ENCODE measurements around the gene MCHR2.
"Not testable (repeated sequence)": the region's sequence is repeated elsewhere in the genome, so short reads cannot be mapped to it uniquely, and the experiment has no call there.

The MCHR2 gene, protein sequence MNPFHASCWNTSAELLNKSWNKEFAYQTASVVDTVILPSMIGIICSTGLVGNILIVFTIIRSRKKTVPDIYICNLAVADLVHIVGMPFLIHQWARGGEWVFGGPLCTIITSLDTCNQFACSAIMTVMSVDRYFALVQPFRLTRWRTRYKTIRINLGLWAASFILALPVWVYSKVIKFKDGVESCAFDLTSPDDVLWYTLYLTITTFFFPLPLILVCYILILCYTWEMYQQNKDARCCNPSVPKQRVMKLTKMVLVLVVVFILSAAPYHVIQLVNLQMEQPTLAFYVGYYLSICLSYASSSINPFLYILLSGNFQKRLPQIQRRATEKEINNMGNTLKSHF

DNA sequence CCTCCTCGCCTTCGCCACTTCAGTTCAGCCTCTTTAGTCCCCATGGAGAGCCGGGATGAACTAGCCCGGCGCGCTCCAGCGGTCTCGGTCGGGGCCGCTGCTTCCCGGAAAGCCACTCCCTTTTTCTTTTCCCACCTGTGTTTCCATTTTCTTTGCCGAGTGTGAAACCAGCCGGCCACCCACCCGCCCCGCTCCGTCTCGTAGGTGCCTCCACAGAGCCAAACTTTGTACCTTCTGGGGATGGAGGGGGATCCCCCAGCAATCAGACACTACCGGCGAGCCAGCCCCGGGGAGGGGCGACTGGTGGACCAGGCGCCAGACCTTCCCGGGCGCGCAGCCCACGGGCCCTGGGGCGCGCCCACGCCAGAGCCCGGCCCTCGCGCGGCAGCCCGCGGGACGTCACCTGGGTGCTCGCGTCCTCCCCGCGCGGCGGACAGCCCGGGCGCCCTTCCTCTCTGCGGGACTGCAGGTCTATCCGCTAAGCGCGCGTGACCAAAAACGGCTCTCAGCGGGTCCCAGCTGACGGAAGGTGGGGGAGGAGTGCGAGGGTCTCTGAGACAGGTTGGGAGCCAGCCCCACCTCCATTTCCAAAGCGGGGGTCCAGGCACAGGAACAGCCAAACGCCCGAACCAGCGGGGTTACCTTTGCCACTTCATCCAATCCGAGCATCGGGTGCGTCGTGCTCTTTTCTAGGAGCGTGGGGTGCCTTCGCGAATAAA is at the start of gene MCHR2:
MCHR2 (minus strand) TSS at position 691 of the 719 bp plus-strand sequence. CDS start 38,076 bp downstream, outside the sequence.
- DNase-seq (ENCODE audit: low read depth in 2 of 2): no peak
- no peak within 1 kb of the TSS for H3K4me3 ChIP-seq (replicated peaks in 1 of 2; ENCODE audit: low read depth in 2 of 2, low read length in 2 of 2)
- TF ChIP-seq, protein P1, sequence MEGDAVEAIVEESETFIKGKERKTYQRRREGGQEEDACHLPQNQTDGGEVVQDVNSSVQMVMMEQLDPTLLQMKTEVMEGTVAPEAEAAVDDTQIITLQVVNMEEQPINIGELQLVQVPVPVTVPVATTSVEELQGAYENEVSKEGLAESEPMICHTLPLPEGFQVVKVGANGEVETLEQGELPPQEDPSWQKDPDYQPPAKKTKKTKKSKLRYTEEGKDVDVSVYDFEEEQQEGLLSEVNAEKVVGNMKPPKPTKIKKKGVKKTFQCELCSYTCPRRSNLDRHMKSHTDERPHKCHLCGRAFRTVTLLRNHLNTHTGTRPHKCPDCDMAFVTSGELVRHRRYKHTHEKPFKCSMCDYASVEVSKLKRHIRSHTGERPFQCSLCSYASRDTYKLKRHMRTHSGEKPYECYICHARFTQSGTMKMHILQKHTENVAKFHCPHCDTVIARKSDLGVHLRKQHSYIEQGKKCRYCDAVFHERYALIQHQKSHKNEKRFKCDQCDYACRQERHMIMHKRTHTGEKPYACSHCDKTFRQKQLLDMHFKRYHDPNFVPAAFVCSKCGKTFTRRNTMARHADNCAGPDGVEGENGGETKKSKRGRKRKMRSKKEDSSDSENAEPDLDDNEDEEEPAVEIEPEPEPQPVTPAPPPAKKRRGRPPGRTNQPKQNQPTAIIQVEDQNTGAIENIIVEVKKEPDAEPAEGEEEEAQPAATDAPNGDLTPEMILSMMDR (IDR thresholded peaks at IDR 0.05; ENCODE audit: low read depth, low read length): no peak

DNA sequence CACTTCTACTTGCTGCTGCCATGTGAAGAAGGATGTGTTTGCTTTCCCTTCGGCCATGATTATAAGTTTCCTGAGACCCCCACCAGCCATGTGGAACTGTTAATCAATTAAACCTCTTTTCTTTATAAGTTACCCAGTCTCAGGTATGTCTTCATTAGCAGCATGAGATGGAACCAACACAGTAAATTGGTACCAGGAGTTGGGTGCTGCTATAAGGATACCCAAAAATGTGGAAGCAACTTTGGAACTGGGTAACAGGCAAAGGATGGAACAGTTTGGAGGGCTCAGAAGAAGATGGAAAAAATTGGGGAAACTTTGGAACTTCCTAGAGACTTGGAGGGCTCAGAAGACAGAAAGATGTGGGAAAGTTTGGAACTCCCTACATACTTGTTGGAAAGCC is 44.5 kb upstream of the MCHR2 start:
- H3K4me3 ChIP-seq (replicated peaks in 1 of 2; ENCODE audit: low read depth in 2 of 2, low read length in 2 of 2); DNase-seq (ENCODE audit: low read depth in 2 of 2): not testable (repeated sequence)

DNA sequence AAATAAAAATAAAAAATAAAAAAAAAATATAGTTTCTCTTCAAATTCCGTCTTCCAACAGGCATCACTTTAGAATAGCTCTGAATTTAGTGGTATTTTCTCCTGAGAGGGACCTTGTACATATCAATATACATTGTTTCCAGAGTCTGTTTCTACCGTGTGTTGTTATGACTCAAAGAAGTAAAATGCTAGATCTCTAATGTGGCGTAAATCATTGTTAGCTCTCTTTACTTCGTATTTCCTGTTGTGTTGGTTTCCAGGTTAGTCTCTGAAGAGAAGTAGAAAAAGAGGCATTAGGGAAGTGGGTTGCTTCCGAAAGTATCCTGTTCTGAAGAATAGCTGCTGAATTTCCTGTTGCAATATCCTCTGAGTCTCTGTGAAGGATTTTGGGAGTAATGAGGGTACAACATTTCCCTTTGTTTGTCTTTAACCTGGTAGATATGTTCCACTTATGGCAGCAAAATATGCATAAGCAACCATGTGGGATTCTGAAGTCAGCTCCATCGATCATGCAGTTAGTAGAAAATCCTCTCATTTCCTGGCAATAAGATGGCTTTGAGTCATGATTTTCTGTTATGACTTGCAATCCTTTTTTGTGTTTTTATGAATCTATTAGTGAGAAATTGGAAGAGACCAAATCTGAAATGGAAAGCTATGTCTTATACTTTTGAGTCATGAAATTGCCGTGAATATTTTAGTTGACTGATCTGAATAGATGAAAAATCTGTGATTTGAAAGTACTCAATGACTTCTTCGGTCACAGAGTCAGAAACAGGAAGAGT is 42.0 kb upstream of the MCHR2 start:
- TF ChIP-seq, protein P1 (IDR thresholded peaks at IDR 0.05; ENCODE audit: low read depth, low read length): no peak
- no peak for DNase-seq (ENCODE audit: low read depth in 2 of 2)
- no peak overlapping the region for H3K4me3 ChIP-seq (replicated peaks in 1 of 2; ENCODE audit: low read depth in 2 of 2, low read length in 2 of 2)

DNA sequence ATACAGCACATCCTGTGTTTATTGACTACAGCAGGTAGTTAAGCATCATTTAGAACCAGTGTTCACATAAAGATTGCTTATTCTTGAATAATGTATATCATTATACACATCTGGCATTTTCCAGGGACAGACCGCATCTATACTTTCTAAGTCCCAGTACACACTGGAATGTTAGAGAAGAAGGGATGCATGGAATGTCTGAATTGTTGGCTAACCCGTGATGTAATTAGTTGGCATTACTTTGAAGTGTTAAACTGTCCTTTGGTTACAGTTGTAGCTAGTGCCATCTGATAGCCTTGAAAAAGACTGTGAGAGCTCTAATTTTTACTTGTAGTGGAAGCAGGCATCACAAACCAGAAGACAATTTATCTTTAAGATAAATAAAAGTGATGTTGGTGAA is 29.8 kb upstream of the MCHR2 start:
- no peak for DNase-seq (ENCODE audit: low read depth in 2 of 2)
- TF ChIP-seq, protein P1 (IDR thresholded peaks at IDR 0.05; ENCODE audit: low read depth, low read length): no peak
- H3K4me3 ChIP-seq (replicated peaks in 1 of 2; ENCODE audit: low read depth in 2 of 2, low read length in 2 of 2): no peak overlapping the region

DNA sequence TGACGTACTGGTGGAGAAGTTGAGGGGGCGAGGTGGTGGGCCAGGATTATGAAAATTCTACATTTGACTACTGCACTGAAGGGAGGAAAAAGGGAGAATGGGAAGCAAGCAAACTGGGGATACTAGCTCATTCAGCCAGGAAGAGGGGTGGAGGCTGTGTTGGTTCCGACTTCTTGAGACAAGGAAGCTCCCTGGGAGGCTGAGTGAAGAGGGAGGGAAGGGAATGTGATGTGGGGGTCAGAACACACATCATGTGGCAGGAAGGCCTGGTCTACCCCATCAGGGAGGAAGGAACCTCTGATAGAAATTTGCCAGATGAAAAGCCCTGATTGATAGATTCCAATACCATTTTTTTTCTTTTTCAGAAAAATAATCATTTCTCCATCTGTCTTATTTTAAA is 28.8 kb upstream of the MCHR2 start:
- TF ChIP-seq, protein P1 (IDR thresholded peaks at IDR 0.05; ENCODE audit: low read depth, low read length): no peak
- no peak overlapping the region for H3K4me3 ChIP-seq (replicated peaks in 1 of 2; ENCODE audit: low read depth in 2 of 2, low read length in 2 of 2)
- DNase-seq (ENCODE audit: low read depth in 2 of 2): no peak

DNA sequence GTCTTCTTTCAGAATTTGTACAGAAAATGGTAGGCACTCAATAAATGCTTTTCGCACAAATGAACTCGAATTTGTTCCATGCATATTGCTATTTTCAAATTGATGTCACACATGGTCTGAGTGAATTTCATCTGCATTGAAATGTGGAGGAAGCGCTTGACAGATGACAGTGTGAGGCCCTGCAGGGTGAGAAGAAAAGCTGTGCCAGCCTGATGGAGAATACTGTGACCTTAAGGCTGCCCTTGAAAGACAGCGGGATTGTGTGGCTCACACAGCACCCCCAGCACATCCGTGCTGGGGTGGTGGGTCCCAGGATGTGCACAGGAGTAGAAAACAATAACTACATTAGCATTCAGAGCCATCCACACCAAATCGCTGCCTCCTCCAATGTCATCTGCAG is 14.8 kb upstream of the MCHR2 start:
- TF ChIP-seq, protein P1 (IDR thresholded peaks at IDR 0.05; ENCODE audit: low read depth, low read length): no peak
- DNase-seq (ENCODE audit: low read depth in 2 of 2): no peak
- no peak overlapping the region for H3K4me3 ChIP-seq (replicated peaks in 1 of 2; ENCODE audit: low read depth in 2 of 2, low read length in 2 of 2)

DNA sequence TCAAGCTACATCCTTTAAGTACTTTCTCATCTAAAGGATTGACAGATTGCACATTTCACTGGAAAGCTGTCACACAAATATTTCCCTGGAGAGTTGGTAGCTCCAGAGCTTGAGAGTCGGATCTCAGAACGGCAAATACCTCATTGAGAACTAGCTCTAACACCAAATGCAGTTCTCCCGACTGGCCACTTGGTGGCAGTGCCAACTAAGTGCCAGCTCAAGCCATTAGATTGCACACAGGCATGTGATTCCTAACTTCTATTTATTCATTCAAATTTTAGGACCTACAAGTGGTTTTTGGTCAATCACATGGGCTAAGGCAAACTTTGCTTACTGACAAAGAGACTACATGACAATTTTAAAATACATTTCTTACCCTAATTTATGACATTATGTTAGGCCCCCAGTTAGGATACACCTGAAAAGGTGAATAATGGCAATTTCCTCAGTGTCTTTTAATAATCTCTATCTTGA is 7.9 kb upstream of the MCHR2 start:
- no peak overlapping the region for H3K4me3 ChIP-seq (replicated peaks in 1 of 2; ENCODE audit: low read depth in 2 of 2, low read length in 2 of 2)
- peak; percentile 70 to 71 for DNase-seq (ENCODE audit: low read depth in 2 of 2)
- TF ChIP-seq, protein P1 (IDR thresholded peaks at IDR 0.05; ENCODE audit: low read depth, low read length): peak; percentile 91

All from cardiac fibroblast (primary cell).